ENCODE measurements around the gene IFT43. TPM values are rescaled to one million over a fixed set of nuclear protein-coding genes. Genes with fewer than 3 reads are reported as not detected.

The IFT43 gene
- total and polyA plus RNA-seq, 7 donors = 10.4 to 23.6 (median 15.6) TPM

- H3K9me3 ChIP-seq = no peaks in the 10 kb centered on the region
- H3K4me1 ChIP-seq = peaks cover 6% of the 10 kb centered on the region
- H3K4me3 ChIP-seq = no peak overlapping the region
- intact Hi-C loops (cut with DNase I) = no loop called here
- TF ChIP-seq CTCF (IDR thresholded peaks at IDR 0.05) = no peak
- ATAC-seq (no peak), DNase-seq (no peak)
- H3K36me3 ChIP-seq (ENCODE audit: insufficient read depth in 1 of 2, low read depth in 1 of 2) = peaks cover 2 to 31% of the 10 kb centered on the region in 2 donors
- H3K27me3 ChIP-seq (ENCODE audit: insufficient read depth in 3 of 3, low read length in 2 of 3) = no peaks in the 10 kb centered on the region
- H3K27ac ChIP-seq = no peak overlapping the region
Observed at GRCh38 chr14:76011930-76012329, 26.4 kb downstream of the IFT43 start.

DNA sequence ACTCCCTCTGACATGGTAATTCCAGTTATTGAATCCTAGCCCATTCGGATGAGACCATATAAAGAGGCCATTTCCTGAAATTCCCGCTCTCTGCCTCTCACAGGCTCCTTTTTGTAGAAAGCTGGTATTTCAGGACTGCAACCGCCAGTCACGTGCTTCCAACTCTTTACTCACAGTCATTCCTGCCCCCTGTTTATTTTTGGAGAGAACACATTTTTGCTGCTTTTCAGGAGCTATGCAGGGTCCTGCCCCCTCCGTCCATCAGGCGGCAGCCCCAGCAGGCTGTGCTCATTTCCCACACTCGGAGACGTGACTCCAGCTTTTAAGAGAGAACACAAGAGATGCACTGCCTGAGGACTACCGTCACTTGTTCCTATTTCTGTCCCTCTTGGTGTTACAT lies 26.8 kb downstream of the IFT43 start:
- TF ChIP-seq CTCF (IDR thresholded peaks at IDR 0.05) = no peak
- Histone ChIP-seq H3K27me3 (ENCODE audit: insufficient read depth in 3 of 3, low read length in 2 of 3) (no peaks in the 10 kb centered on the region), H3K36me3 (ENCODE audit: insufficient read depth in 1 of 2, low read depth in 1 of 2) (peaks cover 2 to 27% of the 10 kb centered on the region in 2 donors), H3K4me3 (no peak overlapping the region), H3K27ac (no peak overlapping the region), H3K9me3 (no peaks in the 10 kb centered on the region), H3K4me1 (peaks cover 6% of the 10 kb centered on the region)
- WGBS, 3 donors = 49 to 72% (median 58%) methylated on average over 9 of the region's 9 CpGs
- peak in 3 of 4 donors; percentile 38 to 64 (median 58) for ATAC-seq
- intact Hi-C loops (cut with DNase I) = no loop called here
- DNase-seq = no peak

GRCh38 chr14:76015191-76015590 lies 29.6 kb downstream of the IFT43 start:
- intact Hi-C loops (cut with DNase I) = no loop called here
- peaks cover 0 to 6% of the 10 kb centered on the region in 2 donors for H3K36me3 ChIP-seq (ENCODE audit: insufficient read depth in 1 of 2, low read depth in 1 of 2)
- no peaks in the 10 kb centered on the region for H3K27me3 ChIP-seq (ENCODE audit: insufficient read depth in 3 of 3, low read length in 2 of 3)
- no peak overlapping the region for H3K4me3 ChIP-seq
- ATAC-seq = no peak
- H3K9me3 ChIP-seq = peaks cover 14% of the 10 kb centered on the region
- WGBS, 3 donors = 81 to 94% (median 83%) methylated on average over 1 of the region's 1 CpG
- no peak for TF ChIP-seq CTCF (IDR thresholded peaks at IDR 0.05)
- H3K4me1 ChIP-seq = peaks cover 6% of the 10 kb centered on the region
- DNase-seq = no peak
- H3K27ac ChIP-seq = no peak overlapping the region

- peaks cover 14% of the 10 kb centered on the region for H3K9me3 ChIP-seq
- peaks cover 6% of the 10 kb centered on the region for H3K4me1 ChIP-seq
- ATAC-seq (no peak), DNase-seq (no peak)
- intact Hi-C loops (cut with DNase I) = no loop called here
- 46 to 87% (median 86%) methylated on average over 1 of the region's 1 CpG for WGBS, 3 donors
- H3K27me3 ChIP-seq (ENCODE audit: insufficient read depth in 3 of 3, low read length in 2 of 3) = no peaks in the 10 kb centered on the region
- no peak overlapping the region for H3K27ac ChIP-seq
- peaks cover 0 to under 1% of the 10 kb centered on the region in 2 donors for H3K36me3 ChIP-seq (ENCODE audit: insufficient read depth in 1 of 2, low read depth in 1 of 2)
- no peak overlapping the region for H3K4me3 ChIP-seq
- no peak for TF ChIP-seq CTCF (IDR thresholded peaks at IDR 0.05)
Observed at GRCh38 chr14:76015668-76016067, 30.1 kb downstream of the IFT43 start.

GRCh38 chr14:76019676-76020075 lies 34.1 kb downstream of the IFT43 start:
- Histone ChIP-seq H3K9me3 (peaks cover 14% of the 10 kb centered on the region), H3K27me3 (ENCODE audit: insufficient read depth in 3 of 3, low read length in 2 of 3) (no peaks in the 10 kb centered on the region), H3K4me3 (no peak overlapping the region), H3K36me3 (ENCODE audit: insufficient read depth in 1 of 2, low read depth in 1 of 2) (peaks cover 0 to 16% of the 10 kb centered on the region in 2 donors), H3K27ac (no peak overlapping the region), H3K4me1 (no peaks in the 10 kb centered on the region)
- no peak for ATAC-seq
- TF ChIP-seq CTCF (IDR thresholded peaks at IDR 0.05) = no peak
- intact Hi-C loops (cut with DNase I) = no loop called here
- DNase-seq = no peak
- WGBS, 3 donors = 98 to 100% (median 99%) methylated on average over 2 of the region's 2 CpGs
